Calu3 (cell line): ENCODE measurements around the gene OSTF1. TPM values are rescaled to one million over a fixed set of nuclear protein-coding genes. Genes with fewer than 3 reads are reported as not detected.
A peak's percentile ranks its signal among the peaks of the same experiment; 100 is the strongest.

ENCODE experiments used
- BruUV-seq: library from RNA; stranded (reverse); fragments of 400-500 nt; replicated peaks from 2 replicates; lab custom pipeline; 2021; lab: Mats Ljungman, UMichigan
- CTCF ChIA-PET: fragments of 300-600 bp; sonication (Branson Sonifier 250); formaldehyde crosslinking; loops from one replicate; lab custom pipeline; 2022; ENCODE audit warnings: antibody characterized with exemption; lab: Charles Lee
- DNase-seq: peaks from one replicate; pipeline ENCODE4 v3.0.0; 2022
- H3K27ac Mint-ChIP-seq: one replicate; pipeline ENCODE4 v1.8.0; 2022; ENCODE audit warnings: mixed read lengths; ENCODE audit not compliant: unreplicated experiment
- H3K27me3 Mint-ChIP-seq: one replicate; pipeline ENCODE4 v1.8.0; 2022; ENCODE audit warnings: mixed read lengths; ENCODE audit not compliant: unreplicated experiment
- H3K36me3 Mint-ChIP-seq: one replicate; pipeline ENCODE4 v1.8.0; 2022; ENCODE audit warnings: mild to moderate bottlenecking, moderate library complexity, mixed read lengths; ENCODE audit not compliant: insufficient read depth, unreplicated experiment
- H3K4me1 Mint-ChIP-seq: one replicate; pipeline ENCODE4 v1.8.0; 2022; ENCODE audit warnings: mild to moderate bottlenecking, low read depth, mixed read lengths; ENCODE audit not compliant: unreplicated experiment
- H3K4me3 Mint-ChIP-seq: one replicate; pipeline ENCODE4 v1.8.0; 2022; ENCODE audit warnings: mild to moderate bottlenecking, low read depth, moderate library complexity, mixed read lengths; ENCODE audit not compliant: unreplicated experiment
- H3K9me3 Mint-ChIP-seq: one replicate; pipeline ENCODE4 v1.8.0; 2022; ENCODE audit warnings: low read depth, mixed read lengths; ENCODE audit not compliant: unreplicated experiment
- intact Hi-C: fragments of 100-400 bp; cut with micrococcal nuclease; formaldehyde crosslinking; loops from one replicate; pipeline ENCODE4 v1.10.0; 2022; ENCODE audit not compliant: unreplicated experiment
- total RNA-seq: library from RNA; stranded (reverse); gene quantifications from 2 replicates; pipeline ENCODE4 v1.2.3, GENCODE V29; 2022
- TF ChIP-seq, protein P1 (sequence below): fragments of 200-600 bp; IDR thresholded peaks from one replicate; pipeline ENCODE4 v1.8.0; 2022; ENCODE audit warnings: antibody characterized with exemption; ENCODE audit not compliant: unreplicated experiment

OSTF1 gene
- total RNA-seq, 1 experiment from 2014 or later, result 29.7 TPM

DNA sequence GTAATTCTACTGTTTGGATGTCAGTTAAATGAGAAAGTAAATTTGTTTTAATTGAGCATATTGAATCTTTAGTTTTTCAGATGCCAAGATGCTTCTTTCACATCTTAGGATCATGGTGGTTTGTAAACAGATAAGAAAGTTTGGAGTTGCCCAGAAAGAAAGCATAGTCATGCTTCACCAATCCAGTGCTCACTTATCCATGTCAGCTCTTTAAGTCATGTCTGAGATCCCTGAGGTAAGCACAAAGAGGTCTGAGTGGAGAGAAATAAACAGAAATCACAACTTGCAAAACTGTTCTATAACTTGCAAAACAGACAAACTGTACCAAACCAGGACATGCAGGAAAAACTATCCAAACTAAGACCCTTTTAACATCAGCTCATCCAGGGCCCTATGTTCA lies 87.7 kb downstream of the OSTF1 start:
- Mint-ChIP-seq H3K27ac (no peak overlapping the region), H3K9me3 (no peaks in the 10 kb centered on the region), H3K4me1 (no peaks in the 10 kb centered on the region), H3K4me3 (no peak overlapping the region), H3K27me3 (no peaks in the 10 kb centered on the region), H3K36me3 (no peaks in the 10 kb centered on the region)
- no peak for DNase-seq
- CTCF ChIA-PET, result no interaction called here
- TF ChIP-seq, protein P1, sequence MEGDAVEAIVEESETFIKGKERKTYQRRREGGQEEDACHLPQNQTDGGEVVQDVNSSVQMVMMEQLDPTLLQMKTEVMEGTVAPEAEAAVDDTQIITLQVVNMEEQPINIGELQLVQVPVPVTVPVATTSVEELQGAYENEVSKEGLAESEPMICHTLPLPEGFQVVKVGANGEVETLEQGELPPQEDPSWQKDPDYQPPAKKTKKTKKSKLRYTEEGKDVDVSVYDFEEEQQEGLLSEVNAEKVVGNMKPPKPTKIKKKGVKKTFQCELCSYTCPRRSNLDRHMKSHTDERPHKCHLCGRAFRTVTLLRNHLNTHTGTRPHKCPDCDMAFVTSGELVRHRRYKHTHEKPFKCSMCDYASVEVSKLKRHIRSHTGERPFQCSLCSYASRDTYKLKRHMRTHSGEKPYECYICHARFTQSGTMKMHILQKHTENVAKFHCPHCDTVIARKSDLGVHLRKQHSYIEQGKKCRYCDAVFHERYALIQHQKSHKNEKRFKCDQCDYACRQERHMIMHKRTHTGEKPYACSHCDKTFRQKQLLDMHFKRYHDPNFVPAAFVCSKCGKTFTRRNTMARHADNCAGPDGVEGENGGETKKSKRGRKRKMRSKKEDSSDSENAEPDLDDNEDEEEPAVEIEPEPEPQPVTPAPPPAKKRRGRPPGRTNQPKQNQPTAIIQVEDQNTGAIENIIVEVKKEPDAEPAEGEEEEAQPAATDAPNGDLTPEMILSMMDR, result no peak
- intact Hi-C loops, result no loop called here
- no TSS peak for BruUV-seq

DNA sequence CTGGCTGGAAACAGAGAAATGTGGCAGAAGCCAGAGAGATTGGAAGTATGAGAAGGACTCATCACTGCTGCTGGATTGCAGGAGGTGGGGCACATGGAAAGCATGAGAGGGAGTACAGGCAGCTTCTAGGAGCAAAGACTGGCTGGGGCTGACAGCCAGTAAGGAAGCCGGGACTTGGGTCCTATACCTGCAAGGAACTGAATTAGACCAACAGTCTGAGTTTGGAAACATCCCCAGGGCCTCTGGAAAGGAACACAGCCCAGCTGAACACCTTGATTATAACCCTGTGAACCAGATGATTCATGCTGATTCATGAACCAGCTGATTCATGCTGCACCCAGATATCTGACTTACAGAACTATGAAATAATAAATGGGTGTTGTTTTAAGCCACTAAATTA lies 93.4 kb downstream of the OSTF1 start:
- Mint-ChIP-seq H3K36me3 (no peaks in the 10 kb centered on the region), H3K27me3 (no peaks in the 10 kb centered on the region), H3K9me3 (no peaks in the 10 kb centered on the region), H3K4me3 (no peak overlapping the region), H3K27ac (no peak overlapping the region), H3K4me1 (no peaks in the 10 kb centered on the region)
- CTCF ChIA-PET, result no interaction called here
- DNase-seq, result peak; percentile 7
- BruUV-seq, result no TSS peak
- TF ChIP-seq, protein P1, result no peak
- intact Hi-C loops, result loop anchor here (10.0 kb wide), 2 partner anchors 53 to 97 kb away; partner anchors contain the start of genes NMRK1 and OSTF1

DNA sequence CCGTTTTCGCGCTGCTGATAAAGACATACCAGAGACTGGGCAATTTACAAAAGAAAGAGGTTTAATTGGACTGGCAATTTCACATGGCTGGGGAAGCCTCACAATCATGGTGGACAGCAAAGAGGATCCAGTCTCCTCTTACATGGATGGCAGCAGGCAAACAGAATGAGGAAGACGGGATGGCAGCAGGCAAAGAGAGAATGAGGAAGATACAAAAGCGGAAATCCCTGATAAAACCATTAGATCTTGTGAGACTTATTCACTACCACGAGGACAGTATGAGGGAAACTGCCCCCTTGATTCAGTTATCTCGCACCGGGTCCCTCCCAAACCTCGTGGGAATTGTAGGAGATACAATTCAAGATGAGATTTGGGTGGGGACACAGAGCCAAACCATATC lies 95.0 kb downstream of the OSTF1 start:
- Mint-ChIP-seq H3K36me3 (no peaks in the 10 kb centered on the region), H3K4me3 (no peak overlapping the region), H3K9me3 (no peaks in the 10 kb centered on the region), H3K27me3 (no peaks in the 10 kb centered on the region), H3K4me1 (no peaks in the 10 kb centered on the region), H3K27ac (no peak overlapping the region)
- TF ChIP-seq, protein P1, result no peak
- intact Hi-C loops, result loop anchor here (10.0 kb wide), 2 partner anchors 51 to 99 kb away; partner anchors contain the start of genes NMRK1 and OSTF1
- DNase-seq, result no peak
- no TSS peak for BruUV-seq
- CTCF ChIA-PET, result no interaction called here

DNA sequence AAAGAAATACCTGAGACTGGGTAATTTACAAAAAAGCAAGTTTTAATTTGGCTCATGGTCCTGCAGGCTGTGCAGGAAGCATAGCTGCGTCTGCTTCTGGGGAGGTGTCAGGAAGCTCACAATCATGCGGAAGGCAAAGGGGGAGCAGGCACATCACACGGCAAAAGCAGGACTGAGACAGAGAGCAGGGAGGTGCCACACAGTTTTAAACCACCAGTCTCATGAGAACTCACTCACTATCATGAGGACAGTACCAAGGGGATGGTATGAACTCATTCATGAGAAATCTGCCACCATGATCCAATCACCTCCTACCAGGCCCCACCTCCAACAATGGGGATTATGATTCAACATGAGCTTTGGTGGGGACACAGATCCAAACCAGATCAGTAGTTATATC lies 96.2 kb downstream of the OSTF1 start:
- intact Hi-C loops, result loop anchor here (10.0 kb wide), 2 partner anchors 50 to 100 kb away; partner anchors contain the start of genes NMRK1 and OSTF1
- Mint-ChIP-seq H3K27ac (no peak overlapping the region), H3K36me3 (no peaks in the 10 kb centered on the region), H3K4me3 (no peak overlapping the region), H3K4me1 (no peaks in the 10 kb centered on the region), H3K9me3 (no peaks in the 10 kb centered on the region), H3K27me3 (no peaks in the 10 kb centered on the region)
- BruUV-seq, result no TSS peak
- CTCF ChIA-PET, result no interaction called here
- DNase-seq, result no peak
- TF ChIP-seq, protein P1, result no peak
